SK-N-MC (cell line): ENCODE results near the gene IL36G.

Source experiments
- EZH2 ChIP-seq: fragments of 200-600 bp; sonication (generic); IDR thresholded peaks from one replicate; pipeline ENCODE4 v1.6.1; 2017; ENCODE audit warnings: antibody characterized with exemption
- FOXP2 ChIP-seq: optimal IDR thresholded peaks from 2 replicates; pipeline ENCODE3; 2011; ENCODE audit warnings: mild to moderate bottlenecking, moderate library complexity; ENCODE audit not compliant: insufficient read depth; ENCODE audit errors: extremely low read length, control extremely low read depth
- POLR2AphosphoS5 ChIP-seq: IDR thresholded peaks from 2 replicates; pipeline ENCODE4 v1.6.1; 2012; ENCODE audit warnings: mild to moderate bottlenecking, low read depth, low read length, borderline replicate concordance

DNA sequence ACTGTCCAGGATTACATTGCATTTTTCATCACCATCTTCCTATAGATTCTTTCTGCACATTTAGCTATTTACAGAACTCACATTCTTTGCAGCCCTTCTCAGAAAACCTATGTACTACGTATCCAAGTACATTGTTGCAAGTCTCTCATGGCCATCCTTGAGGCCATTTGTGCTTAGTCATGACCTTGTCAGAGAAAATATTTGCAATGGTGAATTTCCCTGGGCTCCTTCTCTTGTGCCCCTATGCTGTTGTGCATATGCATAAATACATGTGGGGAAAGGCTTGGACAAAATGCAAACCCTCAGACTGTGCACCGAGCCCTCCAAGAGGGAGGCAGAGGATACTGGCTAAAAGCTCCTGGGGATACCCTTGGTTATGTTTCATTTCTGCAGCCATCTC is 47.0 kb downstream of the IL36G start:
- TF ChIP-seq POLR2AphosphoS5 (no peak), EZH2 (no peak), FOXP2 (no peak)
